Erythroblast (primary cell): ENCODE measurements around the gene GNAT2.

Experiments used
- GATA1 ChIP-seq: IDR thresholded peaks from 2 replicates; pipeline ENCODE4 v1.6.1; 2011; ENCODE audit warnings: low read depth, mild to moderate bottlenecking, control low read depth, low read length, moderate library complexity
- POLR2A ChIP-seq: IDR thresholded peaks from 2 replicates; pipeline ENCODE4 v1.6.1; 2011; ENCODE audit warnings: mild to moderate bottlenecking, low read length

- TF ChIP-seq POLR2A = no peak
- no peak for TF ChIP-seq GATA1
Measured at GRCh38 chr1:109603229-109603628, 16.2 kb downstream of the GNAT2 start.
